Measurements from ENCODE around the gene SPN.
"Not testable (repeated sequence)": the region's sequence is repeated elsewhere in the genome, so short reads cannot be mapped to it uniquely, and the experiment has no call there.

The SPN gene

GRCh38 chr16:29707160-29707559, 44.1 kb downstream of the SPN start:
- DNase-seq, result not testable (repeated sequence)

GRCh38 chr16:29708917-29709600, 46.0 kb downstream of the SPN start:
- no peak for DNase-seq

- not testable (repeated sequence) for DNase-seq
Observed at GRCh38 chr16:29709657-29710056, 46.6 kb downstream of the SPN start.

GRCh38 chr16:29710227-29711219, 47.5 kb downstream of the SPN start:
- no peak for DNase-seq

- no peak for DNase-seq
Observed at GRCh38 chr16:29712809-29713208, 49.8 kb downstream of the SPN start.

GRCh38 chr16:29714396-29714795, 51.3 kb downstream of the SPN start:
- DNase-seq, result no peak

- DNase-seq, result no peak
Observed at GRCh38 chr16:29714972-29715371, 51.9 kb downstream of the SPN start.

- no peak for DNase-seq
Observed at GRCh38 chr16:29717113-29717512, 54.1 kb downstream of the SPN start.

- no peak for DNase-seq
Observed at GRCh38 chr16:29719063-29719462, 56.0 kb downstream of the SPN start.

All from cortex of kidney (tissue), 1 donor.